ENCODE measurements around the gene LEP. TPM values are rescaled to one million over a fixed set of nuclear protein-coding genes. Genes with fewer than 3 reads are reported as not detected.
"Not testable (repeated sequence)": the region's sequence is repeated elsewhere in the genome, so short reads cannot be mapped to it uniquely, and the experiment has no call there.

LEP gene
- total and polyA plus RNA-seq, 4 donors, result 0.37 to 1.3 TPM; not detected in 2

- peaks cover 0 to 33% (median 11%) of the 10 kb centered on the region in 3 donors for H3K27me3 ChIP-seq (ENCODE audit: control insufficient read depth in 3 of 3, insufficient read depth in 3 of 3, low read length in 2 of 3)
- TF ChIP-seq CTCF (IDR thresholded peaks at IDR 0.05; ENCODE audit: control extremely low read depth, extremely low read depth), result no peak
- ATAC-seq (ENCODE audit: insufficient read depth, low FRiP score) (no peak), DNase-seq (no peak)
- no peaks in the 10 kb centered on the region for H3K36me3 ChIP-seq (ENCODE audit: control insufficient read depth in 4 of 4, insufficient read depth in 4 of 4, low read length in 4 of 4)
- no peak overlapping the region for H3K9ac ChIP-seq (ENCODE audit: insufficient read depth in 1 of 2, low read length in 2 of 2)
- 82 to 85% methylated on average over 4 of the region's 4 CpGs for WGBS, 2 donors
- H3K4me3 ChIP-seq, result no peak overlapping the region
- H3K27ac ChIP-seq (ENCODE audit: low read depth in 1 of 2, low read length in 1 of 2), result no peak overlapping the region
- H3K4me1 ChIP-seq (ENCODE audit: control insufficient read depth in 5 of 5, insufficient read depth in 5 of 5, low read length in 5 of 5), result peaks cover 0 to 9% (median 0%) of the 10 kb centered on the region in 5 donors
- H3K9me3 ChIP-seq (ENCODE audit: control insufficient read depth in 4 of 4, insufficient read depth in 3 of 4, low read length in 3 of 4), result peaks cover 0 to 7% (median 4%) of the 10 kb centered on the region in 4 donors
These were observed 34.6 kb downstream of the LEP start for GRCh38 chr7:128275681-128276080.

- Histone ChIP-seq H3K27ac (ENCODE audit: low read depth in 1 of 2, low read length in 1 of 2) (no peak overlapping the region), H3K4me1 (ENCODE audit: control insufficient read depth in 5 of 5, insufficient read depth in 5 of 5, low read length in 5 of 5) (no peaks in the 10 kb centered on the region), H3K9me3 (ENCODE audit: control insufficient read depth in 4 of 4, insufficient read depth in 3 of 4, low read length in 3 of 4) (peaks cover 0 to 9% (median 6%) of the 10 kb centered on the region in 4 donors), H3K27me3 (ENCODE audit: control insufficient read depth in 3 of 3, insufficient read depth in 3 of 3, low read length in 2 of 3) (peaks cover 0 to 7% (median under 1%) of the 10 kb centered on the region in 3 donors), H3K9ac (ENCODE audit: insufficient read depth in 1 of 2, low read length in 2 of 2) (no peak overlapping the region), H3K4me3 (no peak overlapping the region), H3K36me3 (ENCODE audit: control insufficient read depth in 4 of 4, insufficient read depth in 4 of 4, low read length in 4 of 4) (peaks cover 0 to 2% (median 0%) of the 10 kb centered on the region in 4 donors)
- no peak for ATAC-seq (ENCODE audit: insufficient read depth, low FRiP score)
- no peak for DNase-seq
- WGBS, 2 donors, result 98 to 100% methylated on average over 1 of the region's 1 CpG
- no peak for TF ChIP-seq CTCF (IDR thresholded peaks at IDR 0.05; ENCODE audit: control extremely low read depth, extremely low read depth)
These were observed 37.3 kb downstream of the LEP start for GRCh38 chr7:128278366-128278765.

- WGBS, 2 donors, result 93 to 96% methylated on average over 6 of the region's 6 CpGs
- ATAC-seq (ENCODE audit: insufficient read depth, low FRiP score), result no peak
- Histone ChIP-seq H3K27me3 (ENCODE audit: control insufficient read depth in 3 of 3, insufficient read depth in 3 of 3, low read length in 2 of 3) (peaks cover 0 to 3% (median 0%) of the 10 kb centered on the region in 3 donors), H3K4me3 (no peak overlapping the region), H3K4me1 (ENCODE audit: control insufficient read depth in 5 of 5, insufficient read depth in 5 of 5, low read length in 5 of 5) (no peaks in the 10 kb centered on the region), H3K36me3 (ENCODE audit: control insufficient read depth in 4 of 4, insufficient read depth in 4 of 4, low read length in 4 of 4) (peaks cover 0 to 2% (median 0%) of the 10 kb centered on the region in 4 donors), H3K27ac (ENCODE audit: low read depth in 1 of 2, low read length in 1 of 2) (no peak overlapping the region), H3K9ac (ENCODE audit: insufficient read depth in 1 of 2, low read length in 2 of 2) (no peak overlapping the region), H3K9me3 (ENCODE audit: control insufficient read depth in 4 of 4, insufficient read depth in 3 of 4, low read length in 3 of 4) (peaks cover 0 to 10% (median 6%) of the 10 kb centered on the region in 4 donors)
- TF ChIP-seq CTCF (IDR thresholded peaks at IDR 0.05; ENCODE audit: control extremely low read depth, extremely low read depth), result no peak
- no peak for DNase-seq
These were observed 38.1 kb downstream of the LEP start for GRCh38 chr7:128279124-128279713.

- not testable (repeated sequence) for ATAC-seq (ENCODE audit: insufficient read depth, low FRiP score); H3K36me3 ChIP-seq (ENCODE audit: control insufficient read depth in 4 of 4, insufficient read depth in 4 of 4, low read length in 4 of 4); H3K4me3 ChIP-seq; DNase-seq; H3K9ac ChIP-seq (ENCODE audit: insufficient read depth in 1 of 2, low read length in 2 of 2); H3K4me1 ChIP-seq (ENCODE audit: control insufficient read depth in 5 of 5, insufficient read depth in 5 of 5, low read length in 5 of 5); H3K27me3 ChIP-seq (ENCODE audit: control insufficient read depth in 3 of 3, insufficient read depth in 3 of 3, low read length in 2 of 3); H3K27ac ChIP-seq (ENCODE audit: low read depth in 1 of 2, low read length in 1 of 2)
- 85 to 88% methylated on average over 1 of the region's 1 CpG for WGBS, 2 donors
- peaks cover 0 to 10% (median 6%) of the 10 kb centered on the region in 4 donors for H3K9me3 ChIP-seq (ENCODE audit: control insufficient read depth in 4 of 4, insufficient read depth in 3 of 4, low read length in 3 of 4)
These were observed 39.4 kb downstream of the LEP start for GRCh38 chr7:128280451-128280850.
